Neural cell (in vitro differentiated cells): Measurements from ENCODE around the gene E4F1.

Experiments used
- EZH2 ChIP-seq: fragments of 200-600, 300-800 bp; shearing (Covaris generic), sonication (generic); IDR thresholded peaks from 2 replicates; pipeline ENCODE4 v1.6.1; 2014; ENCODE audit warnings: antibody characterized with exemption, low read length, borderline replicate concordance, mild to moderate bottlenecking; ENCODE audit not compliant: insufficient read depth, poor library complexity, severe bottlenecking
- TAF1 ChIP-seq: IDR thresholded peaks from 2 replicates; pipeline ENCODE4 v1.6.1; 2012; ENCODE audit warnings: low read depth
- TF ChIP-seq, protein P1 (sequence below): fragments of 450-650 bp; IDR thresholded peaks from 2 replicates; pipeline ENCODE4 v1.5.1; 2014; ENCODE audit warnings: antibody characterized with exemption, mild to moderate bottlenecking, moderate library complexity; ENCODE audit not compliant: poor library complexity, severe bottlenecking

DNA sequence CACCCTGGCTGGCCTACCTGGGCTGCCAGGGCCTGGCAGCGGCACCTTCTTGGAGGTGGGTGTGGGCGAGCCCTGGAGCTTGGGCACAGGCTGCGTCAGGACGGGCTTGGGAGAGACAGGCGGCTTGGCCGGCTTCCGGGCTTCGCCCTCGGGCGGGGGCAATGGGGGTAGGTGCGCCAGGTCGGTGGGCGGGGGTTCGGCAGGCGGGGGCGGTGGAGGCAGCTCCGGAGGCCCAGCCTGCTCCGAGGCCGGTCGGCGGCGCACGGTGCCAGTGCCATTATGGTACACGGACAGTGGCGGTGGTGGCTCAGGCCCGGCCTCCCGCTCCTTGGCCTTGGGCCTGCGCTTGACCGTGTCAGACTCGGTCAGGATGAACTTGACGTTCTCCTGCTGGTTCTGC lies 43.8 kb upstream of the E4F1 start:
- TF ChIP-seq, protein P1, sequence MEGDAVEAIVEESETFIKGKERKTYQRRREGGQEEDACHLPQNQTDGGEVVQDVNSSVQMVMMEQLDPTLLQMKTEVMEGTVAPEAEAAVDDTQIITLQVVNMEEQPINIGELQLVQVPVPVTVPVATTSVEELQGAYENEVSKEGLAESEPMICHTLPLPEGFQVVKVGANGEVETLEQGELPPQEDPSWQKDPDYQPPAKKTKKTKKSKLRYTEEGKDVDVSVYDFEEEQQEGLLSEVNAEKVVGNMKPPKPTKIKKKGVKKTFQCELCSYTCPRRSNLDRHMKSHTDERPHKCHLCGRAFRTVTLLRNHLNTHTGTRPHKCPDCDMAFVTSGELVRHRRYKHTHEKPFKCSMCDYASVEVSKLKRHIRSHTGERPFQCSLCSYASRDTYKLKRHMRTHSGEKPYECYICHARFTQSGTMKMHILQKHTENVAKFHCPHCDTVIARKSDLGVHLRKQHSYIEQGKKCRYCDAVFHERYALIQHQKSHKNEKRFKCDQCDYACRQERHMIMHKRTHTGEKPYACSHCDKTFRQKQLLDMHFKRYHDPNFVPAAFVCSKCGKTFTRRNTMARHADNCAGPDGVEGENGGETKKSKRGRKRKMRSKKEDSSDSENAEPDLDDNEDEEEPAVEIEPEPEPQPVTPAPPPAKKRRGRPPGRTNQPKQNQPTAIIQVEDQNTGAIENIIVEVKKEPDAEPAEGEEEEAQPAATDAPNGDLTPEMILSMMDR, result no peak
- TF ChIP-seq EZH2, result no peak
- no peak for TF ChIP-seq TAF1
